LNCAP (cell line): ENCODE results near the gene CEACAM21.

Experiments
- TF ChIP-seq, protein P1 (sequence below): fragments of 450-650 bp; IDR thresholded peaks from 2 replicates; pipeline ENCODE4 v1.5.1; 2017; ENCODE audit warnings: mild to moderate bottlenecking

The CEACAM21 gene

DNA sequence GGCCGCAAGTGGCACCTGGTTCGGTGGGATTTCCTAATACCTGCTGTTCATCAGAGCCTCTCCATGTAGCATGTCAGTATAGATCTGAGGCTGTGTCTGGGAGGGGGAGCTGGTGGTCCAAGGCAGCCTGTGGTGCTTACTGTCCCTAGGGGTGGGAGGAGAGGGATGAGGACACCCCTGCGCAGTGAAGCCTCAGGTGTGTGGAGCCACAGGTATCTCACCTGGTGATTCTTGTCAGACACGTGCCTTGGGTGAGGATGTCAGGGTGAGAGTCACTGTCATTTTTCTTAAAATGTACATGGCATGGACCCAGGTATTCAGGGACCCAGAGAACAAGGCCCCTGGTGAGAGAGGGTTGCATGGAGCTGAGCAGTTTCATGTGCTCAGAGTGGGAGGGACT, 39.2 kb downstream of the CEACAM21 start:
- TF ChIP-seq, protein P1, sequence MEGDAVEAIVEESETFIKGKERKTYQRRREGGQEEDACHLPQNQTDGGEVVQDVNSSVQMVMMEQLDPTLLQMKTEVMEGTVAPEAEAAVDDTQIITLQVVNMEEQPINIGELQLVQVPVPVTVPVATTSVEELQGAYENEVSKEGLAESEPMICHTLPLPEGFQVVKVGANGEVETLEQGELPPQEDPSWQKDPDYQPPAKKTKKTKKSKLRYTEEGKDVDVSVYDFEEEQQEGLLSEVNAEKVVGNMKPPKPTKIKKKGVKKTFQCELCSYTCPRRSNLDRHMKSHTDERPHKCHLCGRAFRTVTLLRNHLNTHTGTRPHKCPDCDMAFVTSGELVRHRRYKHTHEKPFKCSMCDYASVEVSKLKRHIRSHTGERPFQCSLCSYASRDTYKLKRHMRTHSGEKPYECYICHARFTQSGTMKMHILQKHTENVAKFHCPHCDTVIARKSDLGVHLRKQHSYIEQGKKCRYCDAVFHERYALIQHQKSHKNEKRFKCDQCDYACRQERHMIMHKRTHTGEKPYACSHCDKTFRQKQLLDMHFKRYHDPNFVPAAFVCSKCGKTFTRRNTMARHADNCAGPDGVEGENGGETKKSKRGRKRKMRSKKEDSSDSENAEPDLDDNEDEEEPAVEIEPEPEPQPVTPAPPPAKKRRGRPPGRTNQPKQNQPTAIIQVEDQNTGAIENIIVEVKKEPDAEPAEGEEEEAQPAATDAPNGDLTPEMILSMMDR = no peak

DNA sequence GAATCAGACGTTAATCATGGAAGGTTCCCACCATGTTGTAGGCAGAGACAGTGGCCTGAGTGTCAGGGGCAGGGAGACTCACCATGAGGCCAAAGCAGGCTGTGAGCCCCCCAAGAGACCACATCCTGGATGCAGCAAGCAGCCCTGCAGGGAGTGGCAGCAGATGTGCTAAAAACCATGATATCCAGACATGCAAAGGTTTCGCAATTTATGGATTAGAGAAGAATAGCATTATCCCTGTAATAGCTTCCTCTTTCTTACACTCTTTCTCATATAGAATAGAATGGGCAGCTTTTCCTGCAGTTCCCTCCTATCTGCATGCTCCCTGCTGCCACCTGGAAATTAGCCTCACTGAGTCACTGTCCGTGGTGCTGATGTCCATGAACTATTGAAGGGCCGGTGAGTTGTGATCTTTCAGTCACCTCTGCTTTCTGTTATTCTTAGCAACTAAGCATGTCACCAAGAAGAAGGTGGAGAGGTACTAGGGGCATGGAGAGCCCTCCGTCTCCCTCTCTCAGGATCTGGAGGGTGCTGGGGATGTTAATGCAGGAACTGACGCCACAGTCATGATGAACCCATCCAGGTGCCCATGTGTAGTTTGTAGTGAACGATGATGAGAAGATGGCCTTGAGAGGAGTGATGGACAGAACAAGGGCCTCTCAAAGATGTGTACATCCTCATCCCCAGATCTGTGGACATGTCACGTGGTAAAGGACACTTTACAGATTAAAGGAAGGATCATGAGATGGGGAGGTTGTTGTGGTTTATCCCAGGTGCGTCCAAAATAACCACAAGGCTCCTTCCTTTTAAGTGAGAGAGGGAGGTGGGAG, 41.0 kb downstream of the CEACAM21 start:
- TF ChIP-seq, protein P1 = no peak

DNA sequence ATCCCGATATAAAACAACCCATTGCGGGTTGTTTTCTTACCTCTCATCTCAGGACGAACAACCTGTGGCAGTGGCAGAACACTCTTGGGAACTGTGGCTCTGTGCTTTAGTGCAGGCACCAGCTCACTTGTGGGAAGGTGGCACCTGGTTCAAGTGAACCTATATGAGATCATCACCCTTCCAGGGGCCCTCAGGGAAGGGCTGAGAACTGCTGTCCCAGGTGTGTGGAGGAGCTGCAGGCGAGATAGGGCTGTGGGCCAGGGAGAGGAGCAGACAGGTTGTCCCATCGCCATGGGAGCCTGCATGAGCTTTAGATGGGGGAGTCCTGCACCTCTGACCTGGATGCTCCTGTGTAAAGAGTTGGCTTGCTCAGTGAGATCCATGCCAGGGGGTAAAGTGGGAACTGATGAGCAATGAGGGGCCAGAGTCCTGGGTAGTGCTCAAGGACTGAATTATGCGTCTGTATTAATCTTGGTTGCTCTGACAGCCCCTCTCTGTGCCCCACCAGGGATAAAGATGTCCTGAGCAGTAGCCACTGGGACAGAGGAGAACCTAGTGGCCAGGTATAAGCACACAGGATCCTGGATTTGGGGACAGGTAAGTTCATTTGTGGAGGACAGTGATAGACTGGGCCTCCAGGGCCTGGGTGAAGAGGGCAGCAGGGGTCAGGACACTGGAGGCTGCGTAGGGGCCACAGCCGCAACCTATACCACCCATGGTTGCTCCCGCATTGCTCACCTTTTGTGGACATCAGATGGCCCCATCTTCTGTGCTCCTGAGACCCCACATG, 42.2 kb downstream of the CEACAM21 start:
- TF ChIP-seq, protein P1 = no peak

DNA sequence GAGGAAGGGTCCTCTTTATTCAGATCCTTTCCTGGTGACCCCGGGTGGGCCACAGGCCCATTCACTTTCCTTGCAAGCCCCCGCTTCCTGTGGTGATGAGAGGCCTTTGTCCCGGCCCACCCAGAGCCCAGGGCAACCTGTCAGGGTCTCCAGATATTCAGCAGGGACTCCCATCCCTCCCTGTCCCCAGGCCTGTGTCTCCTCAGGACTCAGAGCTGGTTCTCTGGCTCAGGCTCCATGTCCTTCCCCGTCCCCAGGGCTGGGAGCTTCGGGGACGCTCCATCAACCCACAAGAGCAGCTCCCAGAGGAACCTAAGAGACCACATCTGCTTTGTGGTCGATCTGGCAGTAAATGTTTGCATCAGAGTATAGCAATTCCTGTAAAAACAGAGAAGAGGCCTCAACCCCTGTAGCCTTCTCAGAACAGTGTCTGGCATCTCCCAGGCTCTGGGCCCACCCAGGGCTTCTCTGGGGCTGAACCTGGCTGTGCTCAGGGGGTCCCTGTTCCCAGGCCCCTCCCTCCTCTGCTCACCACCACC, 43.1 kb downstream of the CEACAM21 start:
- TF ChIP-seq, protein P1 = no peak

DNA sequence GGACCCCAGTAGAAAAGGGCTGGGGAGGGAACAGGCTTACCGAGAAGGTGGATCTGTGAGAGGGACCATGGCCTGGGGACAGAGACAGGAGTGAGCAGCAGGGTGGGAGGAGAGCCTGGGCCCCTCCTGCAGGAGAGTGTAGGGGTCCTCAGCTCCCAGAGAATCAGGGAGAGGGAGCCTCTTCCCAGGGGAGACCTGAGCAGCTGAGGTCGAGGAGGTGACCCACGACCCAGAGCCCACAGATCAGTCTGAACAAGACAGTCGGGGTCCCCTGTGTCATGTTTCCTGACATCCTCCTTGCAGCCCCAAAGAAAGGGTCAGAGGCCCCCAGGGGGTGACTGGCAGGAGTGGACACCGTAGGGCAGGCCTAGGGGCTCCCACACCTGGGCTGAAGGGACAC, 44.2 kb downstream of the CEACAM21 start:
- TF ChIP-seq, protein P1 = no peak

DNA sequence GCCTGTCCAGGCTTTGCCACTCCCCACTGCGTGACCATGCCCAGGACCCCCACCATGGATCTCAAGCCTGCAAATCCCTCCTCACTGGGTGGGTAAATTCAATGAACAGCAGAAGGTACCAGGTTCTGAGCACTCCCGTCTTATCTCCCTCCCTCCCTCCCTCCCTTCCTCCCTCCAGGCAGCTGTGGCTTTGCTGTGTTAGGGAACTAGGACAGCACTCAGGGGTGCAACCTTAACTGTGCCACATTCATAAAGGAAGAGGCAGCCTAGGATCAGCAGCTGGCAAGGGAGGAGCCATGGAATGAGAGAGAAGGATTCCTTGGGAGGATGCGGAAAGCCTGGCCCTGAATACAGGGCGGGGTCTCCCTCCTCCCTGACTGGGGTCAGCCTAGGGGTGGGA, 45.3 kb downstream of the CEACAM21 start:
- TF ChIP-seq, protein P1 = no peak

DNA sequence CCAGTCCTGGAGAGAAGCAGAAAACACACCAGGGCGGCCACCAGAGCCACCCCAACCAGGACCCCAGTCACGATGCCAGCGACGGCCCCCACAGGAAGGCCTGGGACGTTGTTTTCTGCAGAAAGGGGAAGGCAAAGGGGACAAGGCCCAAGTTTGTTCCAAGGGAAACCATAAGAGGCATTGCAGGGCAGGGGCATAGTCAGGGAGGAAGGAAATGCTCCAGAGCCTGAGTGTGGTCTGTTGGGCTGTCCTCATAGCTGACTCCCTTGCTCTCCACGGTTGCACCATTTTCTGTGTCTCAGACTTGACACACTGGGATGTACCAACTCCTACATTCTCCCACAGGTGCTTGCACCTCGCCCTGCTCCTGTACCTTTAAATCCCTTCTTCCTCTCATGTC, 45.7 kb downstream of the CEACAM21 start:
- TF ChIP-seq, protein P1 = no peak
